ENCODE data around the gene PLSCR1. TPM values are rescaled to one million over a fixed set of nuclear protein-coding genes. Genes with fewer than 3 reads are reported as not detected.

Gene PLSCR1
- total and polyA plus RNA-seq, 2 of the 4 experiments (the other 2 are of a cell fraction): 5.6 to 13.2 TPM

GRCh38 chr3:146550743-146551510 lies 6.5 kb upstream of the PLSCR1 start:
- Histone ChIP-seq H3K23ac (ENCODE audit: low read depth, low read length) (no peak overlapping the region), H3K4me3 (ENCODE audit: insufficient read depth, low read depth, low read length) (no peak overlapping the region), H3K36me3 (ENCODE audit: control insufficient read depth, insufficient read depth, low read length) (no peaks in the 10 kb centered on the region), H4K5ac (ENCODE audit: low read depth, low read length) (no peak overlapping the region), H3K14ac (replicated peaks; ENCODE audit: low read depth, low read length) (no peak overlapping the region), H4K8ac (ENCODE audit: low read depth in 2 of 2, low read length in 2 of 2) (no peak overlapping the region), H3K18ac (ENCODE audit: low read depth, low read length) (no peak overlapping the region), H2BK15ac (ENCODE audit: low read depth, low read length) (no peak overlapping the region), H3K4me2 (ENCODE audit: low read depth, low read length) (no peak overlapping the region), H3K27me3 (ENCODE audit: control insufficient read depth, insufficient read depth, low read length) (no peaks in the 10 kb centered on the region), H3K9me3 (ENCODE audit: control insufficient read depth, insufficient read depth, low read length) (no peaks in the 10 kb centered on the region), H3K9ac (ENCODE audit: low read depth, low read length) (no peak overlapping the region), H4K20me1 (ENCODE audit: insufficient read depth, low read length) (no peaks in the 10 kb centered on the region), H3K79me1 (ENCODE audit: low read depth in 1 of 2, low read length in 2 of 2) (no peaks in the 10 kb centered on the region), H2BK5ac (ENCODE audit: low read depth, low read length, poor library complexity, severe bottlenecking) (no peak overlapping the region), H2AFZ (replicated peaks; ENCODE audit: low read length, poor library complexity) (no peak overlapping the region), H2AK5ac (ENCODE audit: low read depth, low read length) (no peak overlapping the region), H2AK9ac (replicated peaks; ENCODE audit: low read depth, low read length, poor library complexity) (no peak overlapping the region), H2BK20ac (ENCODE audit: low read depth, low read length) (no peak overlapping the region), H2BK120ac (ENCODE audit: low read depth, low read length) (peak overlapping the region; percentile 16; the same call in 1 of the 2 replicates), H3K4ac (ENCODE audit: low read depth, low read length) (no peak overlapping the region), H4K91ac (ENCODE audit: insufficient read depth, low read depth, low read length) (no peak overlapping the region), H3K56ac (ENCODE audit: extremely low read depth, insufficient read depth, low read length) (no peak overlapping the region), H3K4me1 (ENCODE audit: control insufficient read depth, insufficient read depth, low read length) (no peaks in the 10 kb centered on the region; the same call in none of the 2 replicates), H3K27ac (ENCODE audit: insufficient read depth, low read length) (no peak overlapping the region), H3K9me1 (ENCODE audit: insufficient read depth, low read length) (no peaks in the 10 kb centered on the region)
- dilution Hi-C loops (cut with HindIII; ENCODE audit: low sequenced_read_pairs, unreplicated experiment): no loop called here
- CTCF ChIA-PET: interaction anchor here (0.6 to 0.8 kb wide), 5 partner anchors 15 to 55 kb away, joined by 3 to 4 read pairs (median 3); no protein-coding TSS in a partner anchor
- POLR2A ChIA-PET (ENCODE audit: unreplicated experiment): no interaction called here
- WGBS, 2 experiments (ENCODE audit: extremely low coverage in 2 of 2, insufficient read length in 1 of 2): no CpG with 5 or more reads among the region's 5 CpGs
- in situ Hi-C loops (cut with MboI; ENCODE audit: low sequenced_read_pairs): no loop called here
- TF ChIP-seq, protein P1, sequence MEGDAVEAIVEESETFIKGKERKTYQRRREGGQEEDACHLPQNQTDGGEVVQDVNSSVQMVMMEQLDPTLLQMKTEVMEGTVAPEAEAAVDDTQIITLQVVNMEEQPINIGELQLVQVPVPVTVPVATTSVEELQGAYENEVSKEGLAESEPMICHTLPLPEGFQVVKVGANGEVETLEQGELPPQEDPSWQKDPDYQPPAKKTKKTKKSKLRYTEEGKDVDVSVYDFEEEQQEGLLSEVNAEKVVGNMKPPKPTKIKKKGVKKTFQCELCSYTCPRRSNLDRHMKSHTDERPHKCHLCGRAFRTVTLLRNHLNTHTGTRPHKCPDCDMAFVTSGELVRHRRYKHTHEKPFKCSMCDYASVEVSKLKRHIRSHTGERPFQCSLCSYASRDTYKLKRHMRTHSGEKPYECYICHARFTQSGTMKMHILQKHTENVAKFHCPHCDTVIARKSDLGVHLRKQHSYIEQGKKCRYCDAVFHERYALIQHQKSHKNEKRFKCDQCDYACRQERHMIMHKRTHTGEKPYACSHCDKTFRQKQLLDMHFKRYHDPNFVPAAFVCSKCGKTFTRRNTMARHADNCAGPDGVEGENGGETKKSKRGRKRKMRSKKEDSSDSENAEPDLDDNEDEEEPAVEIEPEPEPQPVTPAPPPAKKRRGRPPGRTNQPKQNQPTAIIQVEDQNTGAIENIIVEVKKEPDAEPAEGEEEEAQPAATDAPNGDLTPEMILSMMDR (conservative IDR thresholded peaks at IDR 0.05; ENCODE audit: low read depth, low read length): no peak
- peak; percentile 96 for TF ChIP-seq USF2 (IDR thresholded peaks at IDR 0.05; ENCODE audit: low read depth, low read length)
- TF ChIP-seq BHLHE40 (IDR thresholded peaks at IDR 0.05; ENCODE audit: low read depth, low read length): peak; percentile 100
- TF ChIP-seq CHD1 (IDR thresholded peaks at IDR 0.05; ENCODE audit: low read depth, low read length): no peak
- peak; percentile 92 for TF ChIP-seq FOS (IDR thresholded peaks at IDR 0.05; ENCODE audit: low read depth, low read length)
- peak; percentile 79 for TF ChIP-seq CEBPB (IDR thresholded peaks at IDR 0.05; ENCODE audit: low read depth, low read length)
- no peak for TF ChIP-seq POLR2A (IDR thresholded peaks at IDR 0.05; ENCODE audit: low read depth, low read length)
- no peak for TF ChIP-seq RAD21 (IDR thresholded peaks at IDR 0.05; ENCODE audit: low read length)
- TF ChIP-seq NFE2L2 (IDR thresholded peaks at IDR 0.05; ENCODE audit: low read depth, low read length): no peak
- intact Hi-C loops (cut with micrococcal nuclease): no loop called here
- DNase-seq (peak; percentile 96), ATAC-seq (ENCODE audit: low read depth) (peak; percentile 94)
- BruUV-seq (replicated peaks): no TSS peak

Measured in IMR-90 (cell line).